RWPE2 (cell line): ENCODE results near the gene RELT.

Experiments
- ATAC-seq: fragments of 200-7000 bp; cut with Tn5 transposase; 3 replicates; pipeline ENCODE4 v1.9.1; 2021; ENCODE audit warnings: low read depth
- DNase-seq: peaks from one replicate; pipeline ENCODE4 v3.0.0-alpha.2; 2020; ENCODE audit warnings: low spot score
- H3K27ac ChIP-seq: fragments of 450-650 bp; 2 replicates; pipeline ENCODE4 v1.5.1; 2017; ENCODE audit warnings: mild to moderate bottlenecking; ENCODE audit not compliant: poor library complexity, severe bottlenecking
- H3K27me3 ChIP-seq: fragments of 250-450 bp; sonication (Bioruptor Pico); 2 replicates; pipeline ENCODE4 v1.5.1; 2021; ENCODE audit warnings: mild to moderate bottlenecking, moderate library complexity; ENCODE audit not compliant: insufficient read depth, poor library complexity, severe bottlenecking
- H3K36me3 ChIP-seq: fragments of 250-450 bp; sonication (Bioruptor Pico); 2 replicates; pipeline ENCODE4 v1.5.1; 2020; ENCODE audit warnings: low read depth, mild to moderate bottlenecking, moderate library complexity
- H3K4me1 ChIP-seq: fragments of 250-450 bp; sonication (Bioruptor Pico); 2 replicates; pipeline ENCODE4 v1.5.1; 2021; ENCODE audit warnings: mild to moderate bottlenecking, moderate library complexity; ENCODE audit not compliant: insufficient read depth, poor library complexity, severe bottlenecking
- H3K4me3 ChIP-seq: fragments of 250-450 bp; sonication (Bioruptor Pico); 2 replicates; pipeline ENCODE4 v1.5.1; 2021; ENCODE audit warnings: mild to moderate bottlenecking, moderate library complexity; ENCODE audit not compliant: severe bottlenecking
- H3K9me3 ChIP-seq: fragments of 250-450 bp; sonication (Bioruptor Pico); 2 replicates; pipeline ENCODE4 v1.5.1; 2021; ENCODE audit warnings: mild to moderate bottlenecking, moderate library complexity; ENCODE audit not compliant: severe bottlenecking
- CTCF ChIP-seq: fragments of 450-650 bp; IDR thresholded peaks from one replicate; pipeline ENCODE4 v1.5.1; 2017; ENCODE audit warnings: mild to moderate bottlenecking, moderate library complexity; ENCODE audit not compliant: poor library complexity, severe bottlenecking

The RELT gene

GRCh38 chr11:73397468-73398131 lies 21.4 kb downstream of the RELT start:
- Histone ChIP-seq H3K27ac (no peak overlapping the region), H3K4me3 (no peak overlapping the region), H3K9me3 (no peaks in the 10 kb centered on the region), H3K36me3 (peaks cover 37% of the 10 kb centered on the region; the same call in 1 of the 2 replicates), H3K27me3 (no peaks in the 10 kb centered on the region), H3K4me1 (no peaks in the 10 kb centered on the region)
- no peak for DNase-seq
- TF ChIP-seq CTCF, result no peak
- ATAC-seq, result no peak

- H3K4me3 ChIP-seq, result no peak overlapping the region
- DNase-seq, result no peak
- H3K27me3 ChIP-seq, result no peaks in the 10 kb centered on the region
- H3K27ac ChIP-seq, result no peak overlapping the region
- peaks cover 37% of the 10 kb centered on the region; the same call in 1 of the 2 replicates for H3K36me3 ChIP-seq
- no peak for ATAC-seq
- H3K4me1 ChIP-seq, result no peaks in the 10 kb centered on the region
- TF ChIP-seq CTCF, result no peak
- H3K9me3 ChIP-seq, result no peaks in the 10 kb centered on the region
Measured at GRCh38 chr11:73398132-73398526, 21.9 kb downstream of the RELT start.

GRCh38 chr11:73398721-73399120 lies 22.5 kb downstream of the RELT start:
- Histone ChIP-seq H3K36me3 (peaks cover 36% of the 10 kb centered on the region; the same call in 1 of the 2 replicates), H3K27me3 (no peaks in the 10 kb centered on the region), H3K9me3 (no peaks in the 10 kb centered on the region), H3K4me3 (no peak overlapping the region), H3K4me1 (no peaks in the 10 kb centered on the region), H3K27ac (no peak overlapping the region)
- no peak for TF ChIP-seq CTCF
- ATAC-seq (no peak), DNase-seq (no peak)

- ATAC-seq (no peak), DNase-seq (no peak)
- Histone ChIP-seq H3K27ac (no peak overlapping the region), H3K27me3 (no peaks in the 10 kb centered on the region), H3K4me3 (no peak overlapping the region), H3K36me3 (peaks cover 31% of the 10 kb centered on the region; the same call in 1 of the 2 replicates), H3K9me3 (no peaks in the 10 kb centered on the region), H3K4me1 (no peaks in the 10 kb centered on the region)
- no peak for TF ChIP-seq CTCF
Measured at GRCh38 chr11:73399159-73399590, 23.0 kb downstream of the RELT start.

GRCh38 chr11:73399636-73400035 lies 23.4 kb downstream of the RELT start:
- ATAC-seq (no peak), DNase-seq (no peak)
- no peak overlapping the region for H3K27ac ChIP-seq
- H3K4me1 ChIP-seq, result no peaks in the 10 kb centered on the region
- H3K4me3 ChIP-seq, result no peak overlapping the region
- H3K9me3 ChIP-seq, result no peaks in the 10 kb centered on the region
- no peaks in the 10 kb centered on the region for H3K27me3 ChIP-seq
- TF ChIP-seq CTCF, result no peak
- H3K36me3 ChIP-seq, result peaks cover 27% of the 10 kb centered on the region; the same call in 1 of the 2 replicates
